Stimulated activated CD8-positive, alpha-beta memory T cell treated with anti-CD3 and anti-CD28 coated beads, Interleukin-15, amount 100 ng/mL, for 48 hours (primary cell): Measurements from ENCODE around the gene UCP1.

Experiments used
- DNase-seq, 2 donors: peaks; one replicate each; pipeline ENCODE4 v3.0.0-alpha.2; 2020; ENCODE audit warnings: low read depth in 2 of 2

UCP1 gene, protein sequence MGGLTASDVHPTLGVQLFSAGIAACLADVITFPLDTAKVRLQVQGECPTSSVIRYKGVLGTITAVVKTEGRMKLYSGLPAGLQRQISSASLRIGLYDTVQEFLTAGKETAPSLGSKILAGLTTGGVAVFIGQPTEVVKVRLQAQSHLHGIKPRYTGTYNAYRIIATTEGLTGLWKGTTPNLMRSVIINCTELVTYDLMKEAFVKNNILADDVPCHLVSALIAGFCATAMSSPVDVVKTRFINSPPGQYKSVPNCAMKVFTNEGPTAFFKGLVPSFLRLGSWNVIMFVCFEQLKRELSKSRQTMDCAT

GRCh38 chr4:140568507-140569306 lies at the start of gene UCP1:
TSS of gene UCP1 (minus strand) at chr4:140568961. CDS start at chr4:140568729, 232 bp downstream.
- DNase-seq = no peak

GRCh38 chr4:140617499-140618248 lies 48.9 kb upstream of the UCP1 start:
- DNase-seq = no peak

DNA sequence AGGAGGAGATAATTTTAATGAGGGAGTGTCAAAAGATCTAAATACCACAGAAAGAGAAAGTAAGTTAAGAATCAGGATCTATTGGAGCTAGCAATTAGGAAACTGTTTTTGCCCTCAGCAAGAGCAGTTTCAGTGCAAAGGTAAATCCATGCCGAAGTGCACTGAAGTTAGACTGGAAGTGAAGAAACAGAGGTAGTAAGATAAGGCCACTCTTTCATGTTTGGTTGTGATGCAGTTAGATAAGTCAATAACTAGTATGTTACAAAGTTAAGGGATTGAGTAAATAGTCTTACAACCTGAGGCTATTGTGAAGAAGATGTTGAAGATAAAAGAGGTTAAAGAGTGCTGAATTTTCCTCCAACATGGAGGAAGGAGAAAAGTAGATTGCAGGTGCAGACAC lies 46.7 kb upstream of the UCP1 start:
- no peak for DNase-seq

- DNase-seq = no peak
These were observed 43.6 kb upstream of the UCP1 start for GRCh38 chr4:140612357-140612756.

- DNase-seq = no peak
These were observed 43.1 kb upstream of the UCP1 start for GRCh38 chr4:140611854-140612253.

GRCh38 chr4:140609548-140610425 lies 41.0 kb upstream of the UCP1 start:
- DNase-seq = no peak

DNA sequence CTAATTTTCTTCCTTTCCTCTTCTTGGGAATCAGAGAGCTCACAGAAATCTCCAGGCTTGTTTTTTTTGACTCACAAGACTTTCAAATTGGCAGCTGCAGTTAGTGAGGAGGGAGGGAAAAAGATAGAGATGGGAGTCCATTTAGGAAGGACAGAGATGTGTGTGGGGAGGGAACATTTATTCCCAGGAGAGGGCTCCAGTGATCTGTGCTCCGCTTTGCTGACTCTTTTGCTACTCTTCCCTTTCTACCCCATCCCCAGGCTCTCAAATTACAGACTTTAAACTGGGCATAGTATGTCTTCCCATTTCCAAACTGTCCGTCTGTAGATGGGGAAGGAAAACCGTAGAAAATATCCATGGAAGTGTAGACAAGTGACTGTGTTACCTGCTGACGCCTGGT lies 39.1 kb upstream of the UCP1 start:
- no peak for DNase-seq

DNA sequence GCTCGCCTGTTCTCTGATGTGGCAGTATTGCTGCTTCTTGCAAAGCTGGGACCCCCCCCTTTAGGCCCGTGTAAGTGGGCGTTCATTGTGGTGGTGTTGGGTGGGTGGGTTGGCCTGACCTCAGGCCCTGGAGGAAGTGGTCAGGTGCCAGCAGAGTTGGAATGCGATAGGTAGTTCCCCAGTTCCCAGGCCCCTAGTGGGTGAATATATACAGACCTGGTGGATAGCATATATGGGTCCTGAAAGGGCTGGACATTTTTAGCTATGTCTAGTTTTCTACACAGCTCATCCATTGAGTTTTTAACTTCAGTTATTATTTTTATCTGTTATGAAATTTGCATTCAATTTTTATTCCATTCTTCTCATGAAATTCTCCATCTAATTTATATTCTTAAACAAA lies 35.8 kb upstream of the UCP1 start:
- DNase-seq = no peak

- no peak for DNase-seq
These were observed 34.5 kb upstream of the UCP1 start for GRCh38 chr4:140603286-140603685.

DNA sequence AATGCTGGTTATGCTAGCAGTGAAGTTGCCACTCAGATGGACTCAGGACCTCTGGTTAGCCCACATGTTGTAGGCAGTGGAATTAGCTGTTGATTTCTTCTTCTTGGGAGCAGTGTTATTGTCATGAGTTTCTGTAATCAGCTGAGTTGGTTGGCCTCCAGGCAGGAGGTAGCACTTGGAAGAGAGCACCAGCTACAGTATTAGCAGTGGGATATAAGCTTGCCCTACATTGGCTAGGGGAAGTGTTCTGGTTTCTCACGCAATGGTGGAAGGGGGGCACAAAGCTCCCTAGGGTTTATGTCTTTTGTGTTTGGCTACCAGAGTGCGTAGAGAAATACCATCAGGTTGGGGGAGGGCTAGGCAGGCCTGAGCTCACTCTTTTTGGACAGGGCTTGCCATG lies 34.0 kb upstream of the UCP1 start:
- no peak for DNase-seq

DNA sequence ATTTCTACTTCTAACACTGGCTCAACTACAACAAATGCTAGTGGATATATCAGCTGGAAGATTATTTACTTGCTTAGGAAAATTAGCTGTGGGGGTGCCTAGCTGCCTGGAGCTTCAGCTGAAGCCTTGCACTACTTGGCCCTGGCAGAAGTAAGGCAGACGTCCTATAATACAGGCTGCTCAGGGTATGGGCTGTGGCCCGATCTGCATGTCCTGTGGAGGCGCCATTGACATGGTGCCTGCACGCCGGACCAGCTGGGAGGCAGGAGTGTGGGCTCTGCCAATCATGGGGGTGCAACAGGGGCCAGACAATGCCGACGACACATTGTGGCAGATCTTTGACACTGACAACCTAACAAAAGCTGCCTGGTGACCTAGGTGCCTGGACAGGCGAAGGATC lies 31.6 kb upstream of the UCP1 start:
- no peak for DNase-seq

- no peak for DNase-seq
These were observed 26.3 kb upstream of the UCP1 start for GRCh38 chr4:140595065-140595464.

DNA sequence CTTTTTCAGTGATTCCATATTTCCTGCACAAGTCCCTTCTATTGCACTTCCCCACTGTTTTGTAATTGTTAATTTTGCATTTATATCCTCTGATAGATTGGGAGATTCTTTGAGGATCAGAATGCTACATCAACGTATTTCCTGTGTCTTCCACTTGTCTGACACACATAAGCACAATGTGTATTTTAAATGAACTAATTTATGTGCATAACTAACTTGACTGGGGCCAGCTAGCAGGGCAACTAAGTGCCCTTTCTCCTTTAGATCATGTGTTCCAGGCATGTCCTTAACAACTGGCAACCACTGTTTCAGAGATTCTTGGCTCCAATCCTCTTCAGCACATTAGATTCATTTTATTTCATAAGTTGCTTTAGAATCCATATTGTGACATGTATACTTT lies 15.7 kb upstream of the UCP1 start:
- no peak for DNase-seq

DNA sequence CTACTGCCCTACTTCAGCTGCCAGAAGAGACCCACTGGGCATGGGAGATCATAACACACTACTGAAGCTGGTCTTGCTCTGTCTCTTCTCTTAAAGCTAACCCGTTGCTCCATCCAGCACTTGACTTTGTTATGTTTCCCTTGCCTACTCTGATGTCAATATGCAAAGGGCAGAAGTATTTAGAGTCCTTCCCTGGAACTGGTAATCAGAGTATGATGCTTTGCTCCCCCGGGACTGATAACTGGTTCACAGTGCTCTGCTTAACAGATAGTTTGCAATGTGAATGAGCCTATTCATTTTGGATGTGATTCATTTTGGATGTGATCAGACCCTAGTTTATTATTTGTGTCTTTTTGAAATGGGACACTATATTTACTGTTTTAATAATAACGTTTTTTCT lies 12.3 kb upstream of the UCP1 start:
- no peak for DNase-seq

GRCh38 chr4:140579278-140579677 lies 10.5 kb upstream of the UCP1 start:
- DNase-seq = no peak

DNA sequence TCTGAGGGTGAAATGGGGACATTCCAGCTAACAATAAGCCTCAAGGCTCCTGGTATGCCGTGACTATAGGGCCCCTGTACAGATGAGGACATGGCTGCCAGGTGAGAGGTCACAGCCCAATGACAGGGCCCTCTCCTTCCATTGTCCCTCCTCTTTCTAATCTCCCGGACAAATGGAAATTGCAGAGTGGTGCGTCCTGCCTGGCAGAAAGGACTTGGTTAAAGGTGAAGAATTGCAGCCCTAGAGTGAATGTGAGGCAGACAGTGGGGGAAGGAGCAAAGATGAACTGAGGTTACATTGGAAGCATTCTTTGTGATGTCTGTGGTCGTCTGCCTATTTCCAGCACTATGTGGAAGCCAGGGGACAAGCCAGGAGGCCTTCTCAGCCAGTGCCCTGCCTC lies 6.7 kb upstream of the UCP1 start:
- no peak for DNase-seq

- no peak for DNase-seq
These were observed 2.9 kb upstream of the UCP1 start for GRCh38 chr4:140571620-140572019.

- no peak for DNase-seq
These were observed 512 bp upstream of the UCP1 start for GRCh38 chr4:140569307-140569638.

DNA sequence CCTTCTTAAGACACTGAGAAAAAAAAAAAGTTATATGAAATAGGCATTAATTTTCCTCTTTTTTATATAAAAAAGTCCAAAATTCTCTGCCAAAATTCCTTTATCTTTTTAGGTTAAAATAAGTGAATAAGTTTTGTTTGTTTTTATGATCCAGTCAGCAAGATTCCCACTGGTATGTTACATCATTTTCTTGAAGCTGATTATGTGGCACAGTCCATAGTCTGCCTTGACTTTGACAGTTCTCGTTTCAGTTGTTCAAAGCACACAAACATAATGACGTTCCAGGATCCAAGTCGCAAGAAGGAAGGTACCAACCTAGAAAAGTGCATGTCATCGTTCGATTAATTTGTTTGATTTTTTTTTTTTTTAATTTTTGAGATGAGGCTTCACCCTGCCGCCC lies 9.1 kb downstream of the UCP1 start:
- no peak for DNase-seq

- no peak for DNase-seq
These were observed 10.8 kb downstream of the UCP1 start for GRCh38 chr4:140557831-140558435.

- DNase-seq = peak; percentile 3 to 20
These were observed 12.2 kb downstream of the UCP1 start for GRCh38 chr4:140556372-140557085.
